ENCODE measurements around the gene EFHC2.

EFHC2 gene

DNA sequence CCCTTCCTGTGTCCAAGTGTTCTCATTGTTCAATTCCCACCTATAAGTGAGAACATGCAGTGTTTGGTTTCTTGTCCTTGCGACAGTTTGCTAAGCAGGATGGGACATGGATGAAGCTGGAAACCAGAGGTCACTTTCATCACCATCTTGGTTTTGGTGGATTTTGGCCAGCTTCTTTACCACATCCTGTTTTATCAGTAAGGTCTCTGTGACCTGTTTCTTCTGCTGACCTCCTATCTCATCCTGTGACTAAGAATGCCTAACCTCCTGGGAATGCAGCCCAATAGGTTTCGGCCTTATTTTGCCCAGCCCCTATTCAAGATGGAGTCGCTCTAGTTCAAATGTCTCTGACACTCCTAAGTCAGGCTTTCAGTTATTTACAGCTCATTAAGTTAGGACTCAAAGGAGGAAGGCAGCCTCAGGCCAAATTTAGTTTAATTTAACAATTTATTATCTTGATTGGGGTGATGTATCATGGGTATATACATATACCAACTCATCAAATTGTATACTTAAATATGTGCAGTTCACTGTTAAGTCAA is 200.3 kb downstream of the EFHC2 start:
- FAIRE-seq = no peak

DNA sequence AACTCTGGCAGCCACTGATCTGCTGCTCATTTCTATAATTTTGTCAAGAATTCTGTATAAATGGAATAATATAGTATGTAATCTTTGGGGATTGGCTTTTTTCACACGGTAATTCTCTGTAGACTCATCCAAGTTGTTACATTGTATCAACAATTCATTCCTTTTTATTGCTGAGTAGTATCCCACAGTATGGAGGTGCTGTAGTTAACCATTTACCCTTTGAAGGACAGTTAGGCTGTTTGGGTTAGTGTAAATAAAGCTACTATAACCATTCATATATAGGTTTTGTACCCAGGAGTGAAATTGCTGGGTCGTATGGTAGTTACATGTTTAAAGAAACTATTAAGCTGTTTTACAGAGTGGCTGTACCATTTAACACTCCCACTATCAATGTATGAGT is 213.3 kb downstream of the EFHC2 start:
- no peak for FAIRE-seq

DNA sequence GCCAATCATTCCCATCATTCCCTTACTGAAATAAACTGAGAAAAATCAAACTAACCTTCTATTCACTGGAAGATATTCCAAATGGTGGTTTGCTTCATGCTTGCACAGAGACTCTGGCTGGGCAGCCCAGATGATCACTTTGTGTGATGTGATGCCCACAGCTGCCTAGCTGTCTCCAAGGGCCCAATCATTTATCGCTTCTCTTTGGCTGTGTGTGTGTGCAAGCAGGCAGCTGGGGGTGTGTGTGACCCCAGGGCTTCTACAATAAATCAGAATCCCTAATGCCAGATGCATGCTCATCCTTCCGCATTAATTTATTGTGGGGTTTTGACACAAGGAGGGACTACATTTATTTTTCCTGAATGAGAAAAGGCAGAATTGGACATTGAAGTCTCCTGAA is 230.1 kb downstream of the EFHC2 start:
- FAIRE-seq = no peak

DNA sequence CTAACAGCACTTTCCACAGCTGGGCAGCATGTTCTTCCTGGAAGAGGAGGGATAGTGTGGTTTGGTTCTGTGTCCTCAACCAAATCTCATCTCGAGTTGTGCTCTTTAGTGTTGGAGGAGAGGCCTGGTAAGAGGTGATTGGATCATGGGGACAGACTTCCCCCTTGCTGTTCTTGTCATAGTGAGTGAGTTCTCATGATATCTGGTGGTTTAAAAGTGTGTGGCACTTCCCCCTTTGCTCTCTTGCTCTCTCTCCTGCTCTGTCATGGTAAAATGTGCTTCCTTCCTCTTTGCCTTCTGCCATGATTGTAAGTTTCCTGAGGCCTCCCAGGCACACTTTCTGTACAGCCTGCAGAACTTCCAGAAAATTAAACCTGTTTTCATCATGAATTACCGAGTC is 236.6 kb downstream of the EFHC2 start:
- no peak for FAIRE-seq

DNA sequence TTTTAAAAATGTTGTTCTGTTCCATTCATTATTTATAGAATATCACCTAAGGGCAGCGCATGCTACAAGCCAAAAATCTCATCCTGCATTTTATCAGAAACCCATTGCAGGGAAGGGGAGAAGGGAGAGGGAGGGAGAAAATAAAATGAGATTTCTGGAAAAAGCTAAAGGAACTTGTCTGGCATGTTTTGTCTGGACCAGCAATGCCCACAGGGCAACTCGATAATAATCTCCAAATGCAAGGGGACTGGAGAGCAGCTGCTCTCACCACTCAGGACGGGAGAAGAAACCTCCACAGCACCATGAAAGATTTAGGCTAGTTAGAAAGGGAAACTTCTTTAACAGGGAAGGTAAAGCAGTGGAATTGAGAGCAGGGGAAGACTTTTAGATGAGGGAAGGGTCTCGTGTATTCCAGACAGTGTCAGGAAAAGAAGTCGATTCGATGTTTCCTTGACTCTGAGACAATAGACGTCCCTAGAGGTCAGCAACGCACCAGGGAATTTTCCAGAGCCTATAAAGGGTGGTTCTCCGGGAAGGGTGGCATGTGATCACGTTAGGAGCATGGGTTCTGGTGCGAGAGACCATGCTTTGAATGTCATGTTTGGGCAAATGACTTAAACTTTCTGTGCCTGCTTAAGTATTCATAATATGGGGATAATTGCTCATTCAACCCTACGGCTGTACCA is 238.1 kb downstream of the EFHC2 start:
- no peak for FAIRE-seq

DNA sequence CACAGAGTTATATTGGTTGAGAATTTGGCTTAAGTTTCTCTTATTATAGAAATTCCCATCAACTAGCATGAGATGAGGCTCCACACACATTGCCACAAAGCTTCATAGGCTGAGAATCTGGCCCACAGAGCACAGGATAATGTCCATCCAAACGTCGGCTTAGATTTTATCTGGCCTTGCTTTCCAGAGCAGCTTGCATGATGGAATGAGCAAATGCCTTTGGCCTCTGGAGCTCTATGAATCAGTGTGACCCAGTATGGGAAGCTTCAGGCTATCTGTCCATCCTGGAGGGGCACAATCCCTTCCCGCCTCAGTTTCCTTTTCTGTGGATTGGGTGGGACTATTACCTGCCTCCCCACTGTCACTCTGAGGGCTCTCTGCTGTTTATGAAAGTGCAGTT is 238.8 kb downstream of the EFHC2 start:
- no peak for FAIRE-seq

DNA sequence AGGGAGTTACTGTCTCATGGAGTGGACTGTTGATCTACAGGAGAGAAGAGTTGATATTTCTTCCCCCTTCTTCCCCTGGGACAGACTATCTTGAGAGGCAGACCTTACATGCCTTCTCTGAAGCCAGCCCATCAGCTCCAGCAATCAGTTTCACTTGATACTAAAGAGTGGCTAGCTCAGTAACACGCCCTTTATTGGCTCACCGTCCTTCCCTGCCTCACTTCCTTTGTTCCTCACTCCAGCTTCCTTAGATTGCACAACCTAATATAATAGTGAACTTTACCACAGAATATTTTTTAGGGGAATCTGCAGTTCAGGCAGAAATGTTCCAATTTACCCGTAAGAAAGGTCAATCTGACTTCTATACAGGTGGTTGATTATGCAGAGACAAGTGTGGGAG is 242.2 kb downstream of the EFHC2 start:
- FAIRE-seq = no peak

DNA sequence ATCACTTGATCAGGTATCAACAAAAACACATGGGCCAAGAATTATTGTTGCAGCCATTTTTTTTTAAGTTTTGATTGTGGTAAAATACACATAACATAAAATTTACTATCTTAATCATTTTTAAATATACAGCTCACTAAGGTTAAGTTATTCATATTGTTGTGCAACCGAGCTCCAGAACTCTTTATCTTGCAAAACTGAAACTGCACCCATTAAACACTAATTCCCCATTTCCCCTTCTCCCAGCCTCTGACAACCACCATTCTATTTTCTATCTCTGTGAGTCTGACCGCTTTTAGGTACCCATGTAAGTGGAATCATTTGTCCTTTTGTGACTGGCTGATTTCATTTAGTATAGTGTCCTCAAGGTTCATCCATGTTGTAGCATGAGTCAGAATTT is 244.1 kb downstream of the EFHC2 start:
- FAIRE-seq = no peak

Data from TTC549 (cell line).